EL (cell line): ENCODE results near the gene ADAMTS2.

Experiments used
- DNase-seq: peaks from one replicate; pipeline ENCODE4 v3.0.0-alpha.2; 2016

The ADAMTS2 gene

DNA sequence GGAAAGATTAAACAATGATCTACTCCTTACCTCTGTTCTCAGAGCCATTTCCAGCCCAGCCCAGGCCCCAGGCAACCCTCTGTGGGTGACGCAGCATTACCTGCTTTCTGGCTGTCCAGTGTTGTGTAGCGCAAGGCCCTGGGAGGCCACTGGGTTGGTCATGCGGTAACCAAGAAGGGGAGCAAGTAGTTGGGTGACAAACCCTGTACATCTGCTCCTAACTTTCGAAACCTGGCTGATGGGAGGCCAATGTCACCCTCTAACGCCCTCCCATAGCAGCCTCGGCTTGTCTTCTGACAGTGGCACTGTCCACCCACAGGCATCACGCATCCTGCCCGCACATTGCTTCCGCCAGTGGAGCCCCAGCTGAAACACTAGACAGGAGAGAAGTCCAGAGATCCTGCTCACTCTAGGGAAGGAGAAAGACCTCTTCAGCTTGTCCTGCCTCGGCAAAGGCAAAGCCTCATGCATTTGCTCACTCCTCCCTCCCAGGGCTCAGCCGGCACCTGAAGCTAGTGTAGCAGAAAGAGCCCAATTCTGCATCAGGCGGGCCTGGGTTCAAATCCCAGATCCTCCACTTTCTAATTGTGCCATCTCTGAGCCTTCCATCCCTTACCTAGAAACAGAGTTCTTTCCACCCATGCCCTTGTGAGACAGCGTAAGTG lies 94.6 kb downstream of the ADAMTS2 start:
- no peak for DNase-seq

DNA sequence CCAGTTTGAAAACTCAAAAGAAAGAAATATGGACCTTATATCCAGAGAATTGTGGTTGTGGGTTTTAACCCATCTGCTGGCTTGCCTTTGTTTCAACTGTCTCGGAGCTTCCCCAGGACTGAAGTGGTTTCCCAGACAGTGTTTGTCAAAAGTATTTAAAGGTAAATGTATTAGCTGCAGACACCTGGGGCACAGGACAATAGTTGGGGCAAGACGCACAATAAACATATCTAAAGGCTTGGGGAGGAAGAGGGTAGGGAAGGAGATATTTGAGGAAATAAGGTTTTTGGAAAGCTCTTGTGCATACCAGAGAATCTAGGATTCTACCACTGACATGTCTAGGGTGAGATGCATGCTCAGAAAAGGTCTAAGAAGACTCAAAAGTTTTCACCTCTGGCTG lies 99.0 kb downstream of the ADAMTS2 start:
- DNase-seq, result no peak

GRCh38 chr5:179245031-179245430 lies 100.2 kb downstream of the ADAMTS2 start:
- no peak for DNase-seq

- no peak for DNase-seq
These were observed 101.2 kb downstream of the ADAMTS2 start for GRCh38 chr5:179244044-179244443.

DNA sequence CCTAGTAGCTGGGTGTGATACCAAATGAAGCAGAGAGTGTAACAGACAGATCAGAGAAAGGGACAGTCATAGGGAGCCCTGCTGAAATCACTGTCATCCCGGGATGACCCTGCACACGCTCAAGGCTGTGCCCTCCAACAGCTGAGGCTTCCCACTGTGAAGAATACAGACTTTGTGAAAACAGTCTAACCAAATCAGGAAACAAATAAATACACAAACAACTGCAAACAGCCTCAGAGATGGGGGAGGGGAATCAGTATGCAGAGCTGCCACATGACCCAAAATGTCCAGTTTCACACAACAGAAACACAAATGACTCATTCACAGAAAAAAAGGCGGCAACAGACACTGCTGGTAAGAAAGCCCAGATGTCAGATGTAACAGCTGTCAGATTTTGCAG lies 101.9 kb downstream of the ADAMTS2 start:
- peak; percentile 73 for DNase-seq

DNA sequence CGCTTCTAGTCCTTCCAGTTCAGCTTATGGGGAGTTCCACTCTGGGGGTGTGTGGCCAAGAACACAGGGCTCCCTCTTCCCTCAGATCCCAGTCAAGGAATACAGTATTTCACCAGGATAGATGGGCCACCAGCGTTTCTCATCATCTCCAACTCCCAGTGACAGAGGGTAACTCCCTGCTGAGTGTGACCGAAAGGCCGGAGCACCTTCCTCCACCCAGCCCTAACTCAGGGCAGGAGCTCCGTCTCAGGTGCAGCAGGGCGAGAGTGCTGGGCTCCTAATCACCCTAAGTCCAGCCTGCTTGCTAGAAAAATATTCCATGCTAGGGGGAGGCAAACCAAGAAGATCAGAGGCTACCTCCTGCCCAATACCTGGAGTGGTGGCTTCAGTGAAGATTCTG lies 102.6 kb downstream of the ADAMTS2 start:
- no peak for DNase-seq

DNA sequence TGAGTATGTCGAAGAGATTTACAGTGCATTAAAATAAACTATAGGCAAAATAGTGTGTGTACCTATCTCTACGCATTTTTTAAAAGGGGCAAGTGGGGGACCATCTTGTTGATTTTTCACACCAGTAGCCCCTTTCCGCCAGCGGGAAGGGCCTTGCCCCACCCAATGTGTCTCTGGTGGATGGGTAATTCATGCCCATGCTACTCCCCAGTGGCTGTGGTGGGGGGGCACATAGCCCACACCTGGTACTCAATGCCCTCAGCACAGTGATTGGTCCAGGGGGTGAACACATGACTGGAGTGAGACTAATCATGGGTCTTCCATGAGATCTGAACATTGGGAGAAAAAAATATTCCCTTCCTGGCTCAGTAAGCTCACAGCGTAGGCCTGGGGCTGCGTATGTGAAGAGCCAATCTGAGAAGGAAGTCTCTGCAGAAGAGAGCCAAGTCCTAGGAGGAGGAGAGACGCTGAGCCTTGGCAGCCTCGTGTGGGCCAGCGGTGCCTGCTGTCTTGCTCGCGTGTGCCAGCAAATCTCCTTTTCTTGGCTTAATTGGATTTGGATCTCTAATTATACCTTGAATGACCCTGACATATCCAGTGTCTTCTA lies 103.4 kb downstream of the ADAMTS2 start:
- DNase-seq, result no peak

DNA sequence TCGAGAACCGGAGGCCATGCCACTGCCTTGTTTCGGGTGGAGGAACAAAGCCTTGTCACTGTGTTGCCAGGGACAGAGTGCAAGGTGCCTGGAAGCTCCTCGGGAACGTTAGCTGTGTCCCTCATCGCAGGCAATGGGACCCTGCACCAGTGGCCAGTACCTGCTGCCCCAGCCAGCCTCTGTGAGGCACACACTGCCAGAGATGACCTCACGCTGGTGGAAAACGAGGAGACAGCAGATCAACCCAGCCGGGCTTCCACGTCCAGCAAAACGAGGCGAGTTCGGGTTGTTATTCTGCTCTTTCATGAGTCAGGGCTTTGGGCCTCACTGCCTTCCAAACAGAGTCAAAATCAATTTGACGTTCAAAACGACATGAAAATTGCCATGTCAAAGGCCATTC lies 104.1 kb downstream of the ADAMTS2 start:
- no peak for DNase-seq

GRCh38 chr5:179240561-179240960 lies 104.7 kb downstream of the ADAMTS2 start:
- DNase-seq, result no peak

- no peak for DNase-seq
These were observed 105.8 kb downstream of the ADAMTS2 start for GRCh38 chr5:179239256-179240135.

DNA sequence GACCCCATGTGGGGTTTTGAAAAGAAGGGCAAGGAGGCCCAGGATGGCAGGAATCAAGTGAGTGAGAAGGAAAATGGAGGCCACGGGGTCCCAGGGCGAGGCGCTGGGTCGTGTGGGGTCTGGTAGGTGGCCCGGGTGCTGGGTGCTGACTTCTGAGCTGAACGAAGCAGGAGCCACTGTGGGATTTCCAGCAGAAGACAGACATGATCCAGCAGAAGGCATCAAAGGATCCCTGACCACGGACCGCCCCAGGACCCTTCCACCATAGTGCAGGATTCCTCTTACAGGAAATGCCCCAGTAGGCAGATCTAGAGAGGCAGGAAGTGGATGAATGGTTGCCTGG lies 106.7 kb downstream of the ADAMTS2 start:
- no peak for DNase-seq

DNA sequence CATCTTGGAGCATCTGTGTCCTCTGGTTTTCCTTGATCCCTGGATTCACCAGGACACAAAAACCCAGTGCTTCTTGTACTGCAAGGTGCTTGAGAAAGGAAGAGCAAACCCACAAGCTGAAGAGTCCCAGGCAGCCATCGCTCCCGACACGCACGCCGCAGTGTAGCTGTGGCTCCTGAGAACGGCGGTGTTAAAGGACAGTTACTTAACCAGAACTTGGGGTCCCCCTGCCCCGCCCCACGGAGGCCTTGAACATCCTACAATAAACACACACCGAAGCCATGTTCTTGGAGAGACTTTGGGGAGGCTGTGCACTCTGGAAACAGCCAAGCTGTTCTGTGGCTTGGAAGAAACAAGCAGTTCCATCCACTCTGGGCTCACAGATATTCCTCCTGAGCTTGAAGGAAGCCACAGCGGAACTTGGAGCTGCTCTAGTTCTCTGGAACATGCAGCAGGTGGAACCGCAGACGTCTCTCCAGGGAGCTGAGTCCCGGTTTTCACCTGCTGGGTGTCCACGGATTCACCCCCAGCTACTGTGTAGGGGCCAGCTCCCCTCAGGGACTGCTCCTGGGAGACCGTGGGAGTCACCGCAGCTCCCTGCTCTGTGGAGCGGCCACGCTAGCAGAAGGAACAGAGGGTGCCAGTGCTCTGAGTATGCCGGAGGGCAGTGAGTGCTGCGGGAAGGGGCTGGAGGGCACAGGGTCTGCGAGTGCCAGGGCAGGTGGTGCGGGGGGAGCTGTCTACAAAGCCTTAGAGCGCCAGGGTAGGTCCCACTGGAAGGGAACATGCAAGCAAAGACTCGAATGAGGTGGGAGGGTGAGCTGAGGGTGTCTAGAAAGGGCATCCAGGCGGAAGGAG lies 107.3 kb downstream of the ADAMTS2 start:
- no peak for DNase-seq

GRCh38 chr5:179235416-179236400 lies 109.6 kb downstream of the ADAMTS2 start:
- DNase-seq, result no peak

GRCh38 chr5:179234563-179235135 lies 110.6 kb downstream of the ADAMTS2 start:
- no peak for DNase-seq

DNA sequence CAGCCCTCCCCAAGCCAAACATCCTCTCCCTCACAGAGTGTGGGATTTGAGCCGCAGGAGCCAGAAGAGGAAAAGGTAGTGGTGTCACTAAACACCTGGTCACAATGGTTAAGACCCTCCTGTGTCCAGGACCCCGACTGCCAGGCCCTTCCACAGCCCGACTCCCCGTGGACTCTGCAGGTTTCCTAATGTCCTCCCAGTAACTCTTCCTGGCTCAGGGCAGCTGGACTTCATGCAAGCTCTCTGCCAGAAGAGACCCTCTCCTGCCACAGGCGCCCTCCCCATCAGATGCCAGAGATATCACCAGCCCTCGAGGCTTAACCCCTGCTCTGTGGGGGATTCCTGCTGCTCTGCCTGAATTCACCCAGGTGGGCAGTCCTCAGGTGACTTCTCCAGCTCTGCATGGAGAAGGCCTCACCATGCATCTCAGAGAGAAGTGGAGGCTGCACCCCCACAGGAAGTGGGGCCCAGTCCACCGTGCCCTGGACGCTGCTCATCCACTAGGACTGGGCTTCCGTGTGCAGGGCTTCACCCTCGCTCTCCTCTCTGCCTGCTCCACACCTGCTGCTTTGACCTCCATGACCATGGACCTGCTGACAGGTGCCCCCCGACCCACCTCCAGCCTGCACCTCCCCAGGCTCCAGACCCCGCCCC lies 111.2 kb downstream of the ADAMTS2 start:
- no peak for DNase-seq

DNA sequence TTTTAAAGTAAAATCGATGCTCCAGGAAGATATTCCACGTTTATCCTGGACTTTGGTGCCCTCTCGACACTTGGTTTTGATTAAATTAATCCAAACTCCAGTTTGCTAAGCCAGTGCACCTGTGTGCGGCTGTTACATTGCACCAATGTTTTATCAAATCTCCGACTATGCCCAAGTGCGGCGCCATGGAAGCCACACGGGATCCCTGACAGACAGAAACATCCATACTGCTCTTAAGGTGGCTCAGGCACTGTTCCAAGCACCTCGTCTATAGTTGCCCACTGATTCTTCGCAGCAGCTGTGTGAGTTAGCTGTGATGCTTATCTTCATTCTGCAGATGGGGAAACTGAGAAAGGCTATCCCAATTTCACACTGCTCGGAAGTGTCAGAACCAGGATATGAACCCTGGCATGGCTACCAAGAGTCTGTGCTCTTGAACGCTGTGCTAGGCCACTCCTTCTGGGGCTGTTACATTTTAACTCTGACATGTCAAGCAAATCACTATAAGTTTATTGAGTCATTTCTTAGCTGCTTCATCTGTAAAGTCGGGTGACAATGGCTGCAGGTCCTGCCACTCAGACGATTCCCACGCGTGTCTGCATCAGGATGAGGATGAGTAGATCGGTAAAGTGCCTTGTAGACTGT lies 113.0 kb downstream of the ADAMTS2 start:
- no peak for DNase-seq

GRCh38 chr5:179231309-179231708 lies 114.0 kb downstream of the ADAMTS2 start:
- DNase-seq, result no peak

DNA sequence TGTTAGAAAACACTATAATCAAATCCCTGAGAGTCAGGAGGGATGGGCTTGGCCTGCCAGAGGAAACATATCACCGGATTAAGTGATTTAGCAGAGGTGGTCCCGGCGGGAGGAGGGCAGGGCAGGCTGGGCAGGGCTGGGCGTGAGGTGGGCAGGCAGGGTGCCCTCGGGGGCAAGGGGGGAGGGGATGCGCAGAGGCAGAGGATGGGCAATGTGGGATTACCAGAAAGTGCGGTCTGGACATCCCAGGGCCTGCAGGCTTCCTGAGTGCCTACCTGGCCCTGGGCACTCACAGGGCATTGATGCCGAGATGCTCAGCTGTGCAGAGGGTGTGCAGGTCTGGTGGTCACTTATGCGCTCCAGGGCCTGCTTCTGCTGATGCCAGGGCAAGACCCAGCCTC lies 115.2 kb downstream of the ADAMTS2 start:
- DNase-seq, result no peak

DNA sequence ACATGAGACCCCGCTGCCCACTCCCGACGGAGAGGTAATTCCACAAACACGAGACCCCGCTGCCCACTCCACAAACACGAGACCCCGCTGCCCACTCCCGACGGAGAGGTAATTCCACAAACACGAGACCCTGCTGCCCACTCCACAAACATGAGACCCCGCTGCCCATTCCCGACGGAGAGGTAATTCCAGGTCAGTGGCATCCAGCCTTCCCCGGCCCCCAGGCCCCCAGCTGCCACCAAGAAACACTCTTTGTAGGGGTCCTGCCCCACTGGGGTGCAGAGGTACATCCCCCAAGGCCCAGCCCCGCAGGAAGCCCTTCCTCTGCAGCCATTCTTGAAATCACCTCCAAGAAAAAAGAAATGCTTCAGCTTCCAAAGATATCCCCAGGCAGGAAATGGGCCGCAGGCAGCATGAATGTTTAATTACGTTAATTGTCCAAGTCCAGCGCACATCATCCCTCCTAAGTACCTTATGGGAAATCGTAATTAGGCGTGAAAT lies 115.9 kb downstream of the ADAMTS2 start:
- no peak for DNase-seq
